Neural cell (in vitro differentiated cells): ENCODE measurements around the gene PELI2. TPM values are rescaled to one million over a fixed set of nuclear protein-coding genes. Genes with fewer than 3 reads are reported as not detected.

Source experiments
- H2AFZ ChIP-seq: fragments of 200-600, 300-800 bp; sonication (generic), shearing (Covaris generic); 2 replicates; pipeline ENCODE4 v1.6.0; 2014; ENCODE audit warnings: low read depth, mild to moderate bottlenecking, antibody characterized with exemption, low read length, moderate library complexity
- H3F3A ChIP-seq: fragments of 200-600 bp; shearing (Covaris generic); 2 replicates; pipeline ENCODE4 v1.6.1; 2016; ENCODE audit warnings: mild to moderate bottlenecking, moderate library complexity, mixed read lengths, antibody characterized with exemption, low read length; ENCODE audit not compliant: insufficient read depth, poor library complexity, severe bottlenecking
- H3K27ac ChIP-seq: fragments of 200-600, 300-800 bp; sonication (generic), shearing (Covaris generic); 2 replicates; pipeline ENCODE4 v1.5.1; 2014; ENCODE audit warnings: mild to moderate bottlenecking, low read length, moderate library complexity
- H3K27me3 ChIP-seq: fragments of 300-800, 200-600 bp; sonication (generic), shearing (Covaris generic); 2 replicates; pipeline ENCODE4 v1.6.0; 2014; ENCODE audit warnings: mild to moderate bottlenecking, low read depth, low read length, moderate library complexity; ENCODE audit not compliant: insufficient read depth
- H3K36me3 ChIP-seq: fragments of 300-800, 200-600 bp; sonication (generic), shearing (Covaris generic); 2 replicates; pipeline ENCODE4 v1.5.1; 2014; ENCODE audit warnings: mild to moderate bottlenecking, antibody characterized with exemption, low read length, moderate library complexity; ENCODE audit not compliant: insufficient read depth
- H3K4me2 ChIP-seq: fragments of 300-800, 200-600 bp; sonication (generic), shearing (Covaris generic); 2 replicates; pipeline ENCODE4 v1.6.0; 2014; ENCODE audit warnings: mild to moderate bottlenecking, low read length
- H3K4me3 ChIP-seq: fragments of 300-800, 200-600 bp; sonication (generic), shearing (Covaris generic); 2 replicates; pipeline ENCODE4 v1.5.1; 2014; ENCODE audit warnings: mild to moderate bottlenecking, low read length, moderate library complexity
- H3K79me2 ChIP-seq: fragments of 200-600 bp; shearing (Covaris generic); replicated peaks from 2 replicates; pipeline ENCODE4 v1.6.0; 2014; ENCODE audit warnings: mild to moderate bottlenecking, low read length, moderate library complexity; ENCODE audit not compliant: insufficient read depth
- H3K9ac ChIP-seq: fragments of 300-800, 200-600 bp; sonication (generic), shearing (Covaris generic); 2 replicates; pipeline ENCODE4 v1.6.1; 2016; ENCODE audit warnings: mild to moderate bottlenecking, low read length, mixed read lengths
- H3K9me2 ChIP-seq: fragments of 200-600 bp; shearing (Covaris generic); 2 replicates; pipeline ENCODE4 v1.6.1; 2016; ENCODE audit warnings: mild to moderate bottlenecking, low read length, mixed read lengths; ENCODE audit not compliant: insufficient read depth
- H3K9me3 ChIP-seq: fragments of 200-600, 300-800 bp; sonication (generic), shearing (Covaris generic); 2 replicates; pipeline ENCODE4 v1.6.1; 2016; ENCODE audit warnings: mild to moderate bottlenecking, mixed run types, low read length, moderate library complexity, mixed read lengths
- H4K20me1 ChIP-seq: fragments of 200-600 bp; shearing (Covaris generic); 2 replicates; pipeline ENCODE4 v1.6.1; 2016; ENCODE audit warnings: mild to moderate bottlenecking, mixed run types; ENCODE audit not compliant: insufficient read depth
- CTCF ChIP-seq: fragments of 450-650 bp; IDR thresholded peaks from 2 replicates; pipeline ENCODE4 v1.5.1; 2014; ENCODE audit warnings: antibody characterized with exemption, mild to moderate bottlenecking, moderate library complexity; ENCODE audit not compliant: poor library complexity, severe bottlenecking
- EP300 ChIP-seq: fragments of 450-650 bp; conservative IDR thresholded peaks from 2 replicates; pipeline ENCODE4 v1.6.1; 2014; ENCODE audit warnings: antibody characterized with exemption, mild to moderate bottlenecking, moderate library complexity; ENCODE audit not compliant: poor library complexity, severe bottlenecking
- EZH2 ChIP-seq: fragments of 200-600, 300-800 bp; shearing (Covaris generic), sonication (generic); IDR thresholded peaks from 2 replicates; pipeline ENCODE4 v1.6.1; 2014; ENCODE audit warnings: antibody characterized with exemption, low read length, borderline replicate concordance, mild to moderate bottlenecking; ENCODE audit not compliant: insufficient read depth, poor library complexity, severe bottlenecking
- MXI1 ChIP-seq: fragments of 450-650 bp; conservative IDR thresholded peaks from 2 replicates; pipeline ENCODE4 v1.6.1; 2014; ENCODE audit warnings: antibody characterized with exemption, mild to moderate bottlenecking; ENCODE audit not compliant: poor library complexity, severe bottlenecking
- POLR2AphosphoS5 ChIP-seq: IDR thresholded peaks from 2 replicates; pipeline ENCODE4 v1.6.1; 2012
- RAD21 ChIP-seq: fragments of 450-650 bp; conservative IDR thresholded peaks from 2 replicates; pipeline ENCODE4 v1.6.1; 2014; ENCODE audit warnings: antibody characterized with exemption, mild to moderate bottlenecking, moderate library complexity
- REST ChIP-seq: IDR thresholded peaks from 2 replicates; pipeline ENCODE4 v1.6.1; 2012; ENCODE audit warnings: borderline replicate concordance
- SMC3 ChIP-seq: fragments of 450-650 bp; conservative IDR thresholded peaks from 2 replicates; pipeline ENCODE4 v1.6.1; 2014; ENCODE audit warnings: antibody characterized with exemption, mild to moderate bottlenecking, moderate library complexity; ENCODE audit not compliant: poor library complexity
- TAF1 ChIP-seq: IDR thresholded peaks from 2 replicates; pipeline ENCODE4 v1.6.1; 2012; ENCODE audit warnings: low read depth
- polyA plus RNA-seq: library from polyadenylated mRNA; depleted of rRNA; stranded (reverse); fragments of >200 nt; gene quantifications from 2 replicates; pipeline ENCODE4 v1.2.3, GENCODE V29; 2014

The PELI2 gene
- polyA plus RNA-seq, 1 donor from 2014 or later: 5.3 TPM

- Histone ChIP-seq H4K20me1 (no peaks in the 10 kb centered on the region), H3K9me2 (no peaks in the 10 kb centered on the region), H3K4me2 (no peak overlapping the region), H3K79me2 (peaks cover 88% of the 10 kb centered on the region), H3K9ac (no peak overlapping the region), H2AFZ (no peak overlapping the region), H3K36me3 (no peaks in the 10 kb centered on the region), H3K27me3 (no peaks in the 10 kb centered on the region), H3F3A (no peaks in the 10 kb centered on the region), H3K4me3 (no peak overlapping the region), H3K27ac (no peak overlapping the region), H3K9me3 (peaks cover 5% of the 10 kb centered on the region)
- TF ChIP-seq CTCF: no peak
- TF ChIP-seq POLR2AphosphoS5: no peak
- no peak for TF ChIP-seq EP300
- TF ChIP-seq REST: no peak
Measured at GRCh38 chr14:56159066-56159465, 40.9 kb downstream of the PELI2 start.

DNA sequence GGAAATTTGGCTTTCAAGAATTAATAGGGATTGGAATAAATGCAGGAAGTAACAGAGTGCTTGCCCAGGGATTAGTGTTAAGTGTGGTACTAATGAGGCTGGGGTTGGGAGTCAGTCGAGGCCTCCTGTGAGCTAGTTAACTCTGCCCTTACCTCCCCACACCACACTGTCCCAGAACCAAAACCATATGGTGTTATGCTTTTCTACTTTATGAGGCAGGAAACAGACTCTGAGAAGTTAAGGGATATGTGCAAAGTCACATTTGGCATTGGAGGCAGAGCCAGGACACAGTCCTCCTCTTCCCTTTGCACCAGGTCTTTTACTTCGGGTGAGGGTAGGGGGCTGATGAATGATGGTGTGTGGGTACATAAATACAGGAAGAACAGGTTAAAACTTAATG, 41.9 kb downstream of the PELI2 start:
- Histone ChIP-seq H3K36me3 (no peaks in the 10 kb centered on the region), H3K27me3 (no peaks in the 10 kb centered on the region), H3K27ac (no peak overlapping the region), H2AFZ (no peak overlapping the region), H3K9me3 (peaks cover 5% of the 10 kb centered on the region), H3F3A (no peaks in the 10 kb centered on the region), H3K9ac (no peak overlapping the region), H4K20me1 (no peaks in the 10 kb centered on the region), H3K4me3 (no peak overlapping the region), H3K4me2 (no peak overlapping the region), H3K9me2 (no peaks in the 10 kb centered on the region), H3K79me2 (peaks cover 87% of the 10 kb centered on the region)
- no peak for TF ChIP-seq TAF1
- TF ChIP-seq MXI1: no peak
- no peak for TF ChIP-seq POLR2AphosphoS5
- TF ChIP-seq EP300: no peak
- no peak for TF ChIP-seq CTCF
- TF ChIP-seq REST: no peak
- TF ChIP-seq RAD21: no peak
- TF ChIP-seq EZH2: no peak
- no peak for TF ChIP-seq SMC3
